HG02588 (cell line): ENCODE data around the gene COX19.

Experiments
- ATAC-seq: cut with Tn5 transposase; IDR thresholded peaks from one replicate; pipeline ENCODE4 v1.9.1; 2021; ENCODE audit warnings: mild to moderate bottlenecking, moderate library complexity; ENCODE audit not compliant: unreplicated experiment

Gene COX19

GRCh38 chr7:974820-975681 is at the start of gene COX19:
Gene COX19, minus strand, starts transcription at chr7:975549. Its CDS starts 40 bp downstream, at chr7:975509.
- ATAC-seq, result peak; percentile 67

GRCh38 chr7:1024331-1024841 is 49.0 kb upstream of the COX19 start:
- ATAC-seq, result peak; percentile 49

- no peak for ATAC-seq
Measured at GRCh38 chr7:1022801-1023465, 47.6 kb upstream of the COX19 start.

GRCh38 chr7:1022356-1022755 is 47.0 kb upstream of the COX19 start:
- no peak for ATAC-seq

GRCh38 chr7:1021931-1022330 is 46.6 kb upstream of the COX19 start:
- ATAC-seq, result no peak

GRCh38 chr7:1021366-1021765 is 46.0 kb upstream of the COX19 start:
- ATAC-seq, result no peak

- ATAC-seq, result no peak
Measured at GRCh38 chr7:1020849-1021251, 45.5 kb upstream of the COX19 start.

- ATAC-seq, result no peak
Measured at GRCh38 chr7:1019789-1020610, 44.7 kb upstream of the COX19 start.

GRCh38 chr7:1019255-1019785 is 44.0 kb upstream of the COX19 start:
- ATAC-seq, result no peak

- no peak for ATAC-seq
Measured at GRCh38 chr7:1018334-1018695, 43.0 kb upstream of the COX19 start.

GRCh38 chr7:1017586-1018333 is 42.4 kb upstream of the COX19 start:
- no peak for ATAC-seq

GRCh38 chr7:1016577-1017531 is 41.5 kb upstream of the COX19 start:
- ATAC-seq, result no peak

- ATAC-seq, result no peak
Measured at GRCh38 chr7:1015196-1016121, 40.1 kb upstream of the COX19 start.

- no peak for ATAC-seq
Measured at GRCh38 chr7:1014681-1015080, 39.3 kb upstream of the COX19 start.

GRCh38 chr7:1013581-1013980 is 38.2 kb upstream of the COX19 start:
- ATAC-seq, result no peak

GRCh38 chr7:1012716-1013095 is 37.4 kb upstream of the COX19 start:
- no peak for ATAC-seq

GRCh38 chr7:1012004-1012715 is 36.8 kb upstream of the COX19 start:
- ATAC-seq, result no peak
